K562 (cell line): ENCODE measurements around the gene SEPTIN1. TPM values are rescaled to one million over a fixed set of nuclear protein-coding genes. Genes with fewer than 3 reads are reported as not detected.

ENCODE experiments used
- ADNP ChIP-seq: fragments of 200-800 bp; sonication (Bioruptor generic); IDR thresholded peaks from 2 replicates; pipeline ENCODE4 v1.6.1; 2016; ENCODE audit warnings: missing genetic modification characterization, missing compliant biosample characterization
- CREB3 ChIP-seq: fragments of 450-650 bp; conservative IDR thresholded peaks from 2 replicates; pipeline ENCODE4 v1.6.1; 2016; ENCODE audit warnings: missing genetic modification characterization, low read depth, mild to moderate bottlenecking, missing compliant biosample characterization, moderate library complexity
- HMG20A ChIP-seq: fragments of 450-650 bp; formaldehyde crosslinking; conservative IDR thresholded peaks from 2 replicates; pipeline ENCODE4 v1.4.0; 2020; ENCODE audit warnings: mild to moderate bottlenecking, mixed read lengths
- MCM5 ChIP-seq: fragments of 450-650 bp; IDR thresholded peaks from 2 replicates; pipeline ENCODE4 v1.6.1; 2016; ENCODE audit warnings: low read depth
- NCOA2 ChIP-seq, 2 experiments: fragments of 450-650 bp; IDR thresholded peaks; 2 replicates each; pipeline ENCODE4 v1.6.1; 2018; ENCODE audit warnings: mild to moderate bottlenecking in 2 of 2, moderate library complexity in 1 of 2; ENCODE audit not compliant: partially characterized antibody in 2 of 2
- NFIC ChIP-seq: fragments of 450-650 bp; IDR thresholded peaks from 2 replicates; pipeline ENCODE4 v1.6.1; 2017; ENCODE audit warnings: mild to moderate bottlenecking, inconsistent platforms
- NR2C2 ChIP-seq, 2 experiments: fragments of 200-800 bp in 1 of 2; sonication (Bioruptor generic) in 1 of 2; sonication (generic) in 1 of 2; formaldehyde crosslinking in 1 of 2; IDR thresholded peaks; 2 replicates each; pipeline versions ENCODE4 v1.6.1 to v1.8.0; 2016 to 2022; ENCODE audit warnings: mild to moderate bottlenecking in 1 of 2, missing compliant biosample characterization in 1 of 2, missing genetic modification characterization in 1 of 2, missing genetic modification reagents in 1 of 2
- RNF2 ChIP-seq: sonication (generic); IDR thresholded peaks from 2 replicates; pipeline ENCODE4 v1.6.1; 2016
- SP2 ChIP-seq: IDR thresholded peaks from 2 replicates; pipeline ENCODE4 v1.6.1; 2011; ENCODE audit warnings: mild to moderate bottlenecking, low read depth, low read length, moderate library complexity; ENCODE audit not compliant: poor library complexity, severe bottlenecking; ENCODE audit errors: extremely low read depth
- SPI1 ChIP-seq: IDR thresholded peaks from 2 replicates; pipeline ENCODE4 v1.6.1; 2011; ENCODE audit warnings: low read depth, low read length, control low read depth, borderline replicate concordance
- TGIF2 ChIP-seq: sonication (generic); formaldehyde crosslinking; IDR thresholded peaks from 2 replicates; pipeline ENCODE4 v1.8.1; 2022; ENCODE audit warnings: mild to moderate bottlenecking, missing genetic modification reagents, moderate library complexity
- ZNF699 ChIP-seq: fragments of 250-450 bp; sonication (Bioruptor Pico); IDR thresholded peaks from 2 replicates; pipeline ENCODE4 v1.8.0; 2021; ENCODE audit warnings: mild to moderate bottlenecking, moderate library complexity; ENCODE audit not compliant: insufficient replicate concordance
- polyA plus RNA-seq, 8 experiments: library from polyadenylated mRNA; depleted of rRNA in 4 of 8; stranded (reverse) in 5 of 8; unstranded in 3 of 8; fragments of >200 nt; fragmentation: Nextera tagmentation in 2 of 8; fragmentation: Illumina TruSeq in 1 of 8; extraction: Ambion mirVana in 2 of 8; extraction: Trizol in 1 of 8; gene quantifications; 2 replicates each; pipeline versions ENCODE4 v1.2.1 to v1.2.3, GENCODE V29; 2011 to 2014; ENCODE audit warnings: inconsistent platforms in 1 of 8, missing spikeins in 1 of 8
- total RNA-seq, 7 experiments: library from RNA; depleted of rRNA in 6 of 7; stranded (reverse); fragments of >200 nt in 6 of 7; fragmentation: Illumina TruSeq in 2 of 7; extraction: Trizol in 2 of 7; gene quantifications; 2 replicates each; pipeline versions ENCODE4 v1.2.1 to v1.2.3, GENCODE V29; 2011 to 2021; ENCODE audit warnings: low replicate concordance in 1 of 7
- TF ChIP-seq, protein P1 (sequence below): fragments of 450-650 bp; formaldehyde crosslinking; IDR thresholded peaks from 2 replicates; pipeline ENCODE4 v1.4.0; 2022; ENCODE audit warnings: mild to moderate bottlenecking, moderate library complexity
- TF ChIP-seq, protein P2 (sequence below), 2 experiments: IDR thresholded peaks; 2 replicates each; pipeline ENCODE4 v1.6.1; 2012; ENCODE audit warnings: improper control_type of control experiment in 2 of 2, low read depth in 2 of 2, low read length in 2 of 2, borderline replicate concordance in 1 of 2
- TF ChIP-seq, protein P3 (sequence below), 2 experiments: fragments of 450-650 bp; IDR thresholded peaks; 2 replicates each; pipeline ENCODE4 v1.6.1; 2018; ENCODE audit warnings: mild to moderate bottlenecking in 2 of 2, low read depth in 1 of 2; ENCODE audit not compliant: partially characterized antibody in 2 of 2
- TF ChIP-seq, protein P4 (sequence below): conservative IDR thresholded peaks from 2 replicates; pipeline ENCODE4 v1.6.1; 2011; ENCODE audit warnings: low read depth, mild to moderate bottlenecking, low read length; ENCODE audit not compliant: control insufficient read depth

Gene SEPTIN1
- total and polyA plus RNA-seq, 9 of the 15 experiments (the other 6 are each of a cell fraction or from before 2014, with no cell fraction given), result 0.23 to 5.6 (median 1.7) TPM; not detected in 1

DNA sequence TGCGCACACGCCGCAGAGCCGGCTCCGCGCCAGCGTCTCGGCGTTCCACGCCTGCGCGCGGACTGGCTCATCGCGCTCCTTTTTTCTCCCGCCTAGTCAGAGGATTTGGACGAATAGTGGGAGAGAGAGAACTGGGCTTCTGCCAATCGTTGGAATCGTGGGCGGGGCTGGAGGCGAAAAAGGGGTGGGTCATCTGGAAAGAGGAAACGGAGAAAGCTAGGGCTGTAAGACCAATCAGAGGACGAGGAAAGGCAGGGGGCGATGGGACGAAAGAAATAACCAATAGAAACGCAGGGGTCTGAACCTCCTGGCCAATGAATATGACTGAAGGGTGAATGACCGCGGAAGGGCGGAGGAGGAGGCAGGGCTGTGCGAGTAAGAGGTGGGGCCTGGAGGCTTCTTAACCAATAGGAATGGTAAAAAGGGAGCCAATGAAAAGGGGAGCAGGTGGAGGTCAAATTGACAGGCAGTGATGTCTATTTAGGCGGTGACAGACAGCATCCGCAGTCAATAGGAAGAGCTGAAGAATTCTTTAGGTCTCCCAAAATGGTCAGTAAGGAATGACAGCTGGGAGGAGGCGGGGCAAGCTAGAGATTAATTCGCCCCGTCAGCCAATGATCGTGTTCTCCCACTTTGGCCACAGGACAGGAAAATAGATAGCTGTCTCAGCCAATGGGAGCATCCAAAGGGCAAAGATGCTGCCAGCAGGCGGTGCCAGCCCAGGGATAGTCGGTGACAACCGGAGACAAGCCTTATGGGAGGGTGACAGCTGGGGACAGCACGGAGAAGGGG lies 11.7 kb downstream of the SEPTIN1 start, which contains the start of gene TBC1D10B (continued):
- no peak for TF ChIP-seq NR2C2 (CRISPR knock-in tag; IDR thresholded peaks at IDR 0.05)
- TF ChIP-seq NR2C2 (tag; IDR thresholded peaks at IDR 0.05), result peak; percentile 83
- TF ChIP-seq TGIF2 (CRISPR knock-in tag), result peak; percentile 72; the same call in 1 of the 2 replicates
- TF ChIP-seq, protein P1, sequence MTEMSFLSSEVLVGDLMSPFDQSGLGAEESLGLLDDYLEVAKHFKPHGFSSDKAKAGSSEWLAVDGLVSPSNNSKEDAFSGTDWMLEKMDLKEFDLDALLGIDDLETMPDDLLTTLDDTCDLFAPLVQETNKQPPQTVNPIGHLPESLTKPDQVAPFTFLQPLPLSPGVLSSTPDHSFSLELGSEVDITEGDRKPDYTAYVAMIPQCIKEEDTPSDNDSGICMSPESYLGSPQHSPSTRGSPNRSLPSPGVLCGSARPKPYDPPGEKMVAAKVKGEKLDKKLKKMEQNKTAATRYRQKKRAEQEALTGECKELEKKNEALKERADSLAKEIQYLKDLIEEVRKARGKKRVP (CRISPR knock-in tag), result no peak
- TF ChIP-seq SP2, result peak; percentile 77
- no peak for TF ChIP-seq RNF2
- no peak for TF ChIP-seq NCOA2 (IDR thresholded peaks at IDR 0.05; ENCODE audit: partially characterized antibody in 2 of 2)
- peak; percentile 94 for TF ChIP-seq SPI1
- TF ChIP-seq, protein P2, sequence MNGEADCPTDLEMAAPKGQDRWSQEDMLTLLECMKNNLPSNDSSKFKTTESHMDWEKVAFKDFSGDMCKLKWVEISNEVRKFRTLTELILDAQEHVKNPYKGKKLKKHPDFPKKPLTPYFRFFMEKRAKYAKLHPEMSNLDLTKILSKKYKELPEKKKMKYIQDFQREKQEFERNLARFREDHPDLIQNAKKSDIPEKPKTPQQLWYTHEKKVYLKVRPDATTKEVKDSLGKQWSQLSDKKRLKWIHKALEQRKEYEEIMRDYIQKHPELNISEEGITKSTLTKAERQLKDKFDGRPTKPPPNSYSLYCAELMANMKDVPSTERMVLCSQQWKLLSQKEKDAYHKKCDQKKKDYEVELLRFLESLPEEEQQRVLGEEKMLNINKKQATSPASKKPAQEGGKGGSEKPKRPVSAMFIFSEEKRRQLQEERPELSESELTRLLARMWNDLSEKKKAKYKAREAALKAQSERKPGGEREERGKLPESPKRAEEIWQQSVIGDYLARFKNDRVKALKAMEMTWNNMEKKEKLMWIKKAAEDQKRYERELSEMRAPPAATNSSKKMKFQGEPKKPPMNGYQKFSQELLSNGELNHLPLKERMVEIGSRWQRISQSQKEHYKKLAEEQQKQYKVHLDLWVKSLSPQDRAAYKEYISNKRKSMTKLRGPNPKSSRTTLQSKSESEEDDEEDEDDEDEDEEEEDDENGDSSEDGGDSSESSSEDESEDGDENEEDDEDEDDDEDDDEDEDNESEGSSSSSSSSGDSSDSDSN (IDR thresholded peaks at IDR 0.05; ENCODE audit: borderline replicate concordance in 1 of 2, low read depth in 2 of 2, low read length in 2 of 2), result no peak
- TF ChIP-seq HMG20A (CRISPR knock-in tag), result no peak
- no peak for TF ChIP-seq CREB3 (tag)
- TF ChIP-seq, protein P3, sequence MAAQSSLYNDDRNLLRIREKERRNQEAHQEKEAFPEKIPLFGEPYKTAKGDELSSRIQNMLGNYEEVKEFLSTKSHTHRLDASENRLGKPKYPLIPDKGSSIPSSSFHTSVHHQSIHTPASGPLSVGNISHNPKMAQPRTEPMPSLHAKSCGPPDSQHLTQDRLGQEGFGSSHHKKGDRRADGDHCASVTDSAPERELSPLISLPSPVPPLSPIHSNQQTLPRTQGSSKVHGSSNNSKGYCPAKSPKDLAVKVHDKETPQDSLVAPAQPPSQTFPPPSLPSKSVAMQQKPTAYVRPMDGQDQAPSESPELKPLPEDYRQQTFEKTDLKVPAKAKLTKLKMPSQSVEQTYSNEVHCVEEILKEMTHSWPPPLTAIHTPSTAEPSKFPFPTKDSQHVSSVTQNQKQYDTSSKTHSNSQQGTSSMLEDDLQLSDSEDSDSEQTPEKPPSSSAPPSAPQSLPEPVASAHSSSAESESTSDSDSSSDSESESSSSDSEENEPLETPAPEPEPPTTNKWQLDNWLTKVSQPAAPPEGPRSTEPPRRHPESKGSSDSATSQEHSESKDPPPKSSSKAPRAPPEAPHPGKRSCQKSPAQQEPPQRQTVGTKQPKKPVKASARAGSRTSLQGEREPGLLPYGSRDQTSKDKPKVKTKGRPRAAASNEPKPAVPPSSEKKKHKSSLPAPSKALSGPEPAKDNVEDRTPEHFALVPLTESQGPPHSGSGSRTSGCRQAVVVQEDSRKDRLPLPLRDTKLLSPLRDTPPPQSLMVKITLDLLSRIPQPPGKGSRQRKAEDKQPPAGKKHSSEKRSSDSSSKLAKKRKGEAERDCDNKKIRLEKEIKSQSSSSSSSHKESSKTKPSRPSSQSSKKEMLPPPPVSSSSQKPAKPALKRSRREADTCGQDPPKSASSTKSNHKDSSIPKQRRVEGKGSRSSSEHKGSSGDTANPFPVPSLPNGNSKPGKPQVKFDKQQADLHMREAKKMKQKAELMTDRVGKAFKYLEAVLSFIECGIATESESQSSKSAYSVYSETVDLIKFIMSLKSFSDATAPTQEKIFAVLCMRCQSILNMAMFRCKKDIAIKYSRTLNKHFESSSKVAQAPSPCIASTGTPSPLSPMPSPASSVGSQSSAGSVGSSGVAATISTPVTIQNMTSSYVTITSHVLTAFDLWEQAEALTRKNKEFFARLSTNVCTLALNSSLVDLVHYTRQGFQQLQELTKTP (IDR thresholded peaks at IDR 0.05; ENCODE audit: low read depth in 1 of 2, partially characterized antibody in 2 of 2), result no peak
- TF ChIP-seq NFIC, result no peak; the same call in 1 of the 2 replicates
- TF ChIP-seq, protein P4, sequence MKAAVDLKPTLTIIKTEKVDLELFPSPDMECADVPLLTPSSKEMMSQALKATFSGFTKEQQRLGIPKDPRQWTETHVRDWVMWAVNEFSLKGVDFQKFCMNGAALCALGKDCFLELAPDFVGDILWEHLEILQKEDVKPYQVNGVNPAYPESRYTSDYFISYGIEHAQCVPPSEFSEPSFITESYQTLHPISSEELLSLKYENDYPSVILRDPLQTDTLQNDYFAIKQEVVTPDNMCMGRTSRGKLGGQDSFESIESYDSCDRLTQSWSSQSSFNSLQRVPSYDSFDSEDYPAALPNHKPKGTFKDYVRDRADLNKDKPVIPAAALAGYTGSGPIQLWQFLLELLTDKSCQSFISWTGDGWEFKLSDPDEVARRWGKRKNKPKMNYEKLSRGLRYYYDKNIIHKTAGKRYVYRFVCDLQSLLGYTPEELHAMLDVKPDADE, result no peak
- TF ChIP-seq MCM5, result no peak
- TF ChIP-seq ADNP (tag), result no peak
- TF ChIP-seq ZNF699 (CRISPR knock-in tag), result no peak
